ENCODE measurements around the gene FRMD4A.

The FRMD4A gene

GRCh38 chr10:13628661-13629060 lies 702.1 kb downstream of the FRMD4A start:
- FAIRE-seq, result no peak

DNA sequence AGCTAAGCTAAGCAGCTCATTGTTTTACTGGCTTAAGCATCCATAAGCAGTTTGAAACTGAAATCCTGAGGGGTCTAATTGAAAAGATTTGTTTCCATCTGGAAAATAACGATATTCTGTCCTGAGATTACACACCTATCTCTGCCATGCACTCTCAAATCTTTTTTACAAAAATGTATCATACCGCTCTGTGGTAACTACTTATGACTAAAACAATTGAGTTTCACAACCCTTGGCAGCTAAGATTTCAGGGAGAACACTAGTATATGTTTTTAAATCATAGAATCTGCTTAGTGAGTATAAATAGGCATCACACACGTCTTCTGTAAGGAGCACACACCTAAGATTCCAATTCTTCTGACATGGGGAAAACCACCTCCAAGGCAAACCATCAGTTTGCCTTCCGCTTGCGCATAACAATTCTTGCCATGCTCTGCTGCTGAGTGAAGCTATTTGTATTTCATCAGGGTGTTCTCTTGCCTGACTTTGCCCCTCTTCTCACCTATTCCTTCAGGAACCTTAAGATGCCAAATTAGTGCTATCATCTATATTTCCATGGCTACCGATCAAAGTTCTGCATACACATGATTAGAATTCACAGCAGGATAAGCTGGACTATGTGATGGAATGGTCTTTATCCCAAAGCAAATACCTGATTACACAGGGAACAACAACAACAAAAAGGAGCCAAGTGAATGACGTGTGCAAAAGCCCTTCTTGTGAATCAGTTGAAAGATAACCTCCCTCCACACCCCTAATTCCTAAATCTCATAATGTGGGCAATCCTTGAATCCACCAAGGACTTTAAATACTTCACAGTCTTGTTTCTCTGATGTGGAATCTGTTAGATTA lies 703.0 kb downstream of the FRMD4A start:
- no peak for FAIRE-seq

DNA sequence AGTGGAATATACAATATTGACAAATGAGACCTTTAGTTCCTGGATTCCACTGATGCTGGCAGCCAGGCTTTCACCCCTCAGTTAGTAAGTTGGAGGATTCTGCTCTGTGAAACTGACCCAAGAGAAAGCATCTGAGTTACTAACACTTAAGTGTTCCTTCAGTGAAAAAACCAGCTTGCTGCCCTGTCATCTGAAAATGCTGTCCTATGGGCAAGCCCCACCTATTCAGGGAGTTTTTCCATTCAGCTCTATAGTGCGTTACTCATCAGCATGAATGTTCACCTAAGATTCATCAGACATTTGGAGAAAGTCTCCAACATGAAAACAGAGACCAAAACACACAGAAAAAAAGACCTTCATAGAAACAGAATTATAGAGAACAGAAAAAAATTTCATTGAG lies 706.1 kb downstream of the FRMD4A start:
- FAIRE-seq, result no peak

- no peak for FAIRE-seq
Observed at GRCh38 chr10:13621931-13622330, 708.8 kb downstream of the FRMD4A start.

DNA sequence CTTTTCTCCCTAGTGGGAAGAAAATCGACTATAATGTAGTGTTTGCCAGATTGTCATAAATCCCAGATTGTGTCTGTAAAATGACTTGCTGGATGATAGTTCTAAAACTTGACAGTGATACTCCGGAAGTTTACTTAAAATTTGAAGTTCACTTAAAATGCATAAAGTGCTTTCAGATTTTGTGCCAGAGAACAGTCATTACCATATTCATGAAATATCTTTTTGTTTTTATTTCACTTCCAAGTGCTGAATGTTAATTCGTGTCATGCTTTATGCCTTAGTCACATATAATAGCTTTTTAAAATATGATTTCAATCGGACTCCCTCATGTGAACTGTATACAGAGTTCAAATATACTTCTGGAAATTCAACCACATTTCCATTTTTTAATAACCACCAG lies 713.6 kb downstream of the FRMD4A start:
- FAIRE-seq, result no peak

DNA sequence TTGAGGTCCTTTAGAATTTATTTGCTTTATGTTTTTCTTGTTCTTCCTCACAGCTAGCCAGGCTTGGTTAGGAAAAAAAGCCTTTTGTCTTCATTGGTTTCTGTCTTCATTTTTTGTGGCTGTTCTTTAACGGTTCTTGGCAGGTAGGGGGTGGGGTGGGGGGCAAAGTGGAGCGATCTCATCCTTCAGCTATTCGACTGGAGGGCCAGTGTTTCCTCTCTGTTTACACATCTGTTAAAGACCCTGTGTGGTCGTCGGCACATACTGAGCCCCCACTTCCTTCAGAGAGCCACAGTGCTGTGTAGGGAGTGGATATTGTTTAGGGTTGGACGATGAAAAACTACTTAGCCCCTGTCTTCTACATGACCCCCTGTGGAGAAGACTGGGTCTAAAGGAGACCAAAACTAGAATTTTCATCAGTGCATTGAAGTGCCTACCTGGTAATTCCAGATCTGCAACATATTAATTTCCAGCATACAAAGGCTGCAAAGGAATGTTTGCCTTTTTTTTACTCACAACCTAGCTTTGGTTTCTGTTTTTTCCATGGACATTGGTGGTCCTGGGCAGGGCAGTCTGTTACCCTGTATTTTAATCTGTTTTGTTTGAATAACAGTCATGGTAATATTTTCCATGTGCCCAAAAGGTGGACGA lies 714.9 kb downstream of the FRMD4A start:
- no peak for FAIRE-seq

DNA sequence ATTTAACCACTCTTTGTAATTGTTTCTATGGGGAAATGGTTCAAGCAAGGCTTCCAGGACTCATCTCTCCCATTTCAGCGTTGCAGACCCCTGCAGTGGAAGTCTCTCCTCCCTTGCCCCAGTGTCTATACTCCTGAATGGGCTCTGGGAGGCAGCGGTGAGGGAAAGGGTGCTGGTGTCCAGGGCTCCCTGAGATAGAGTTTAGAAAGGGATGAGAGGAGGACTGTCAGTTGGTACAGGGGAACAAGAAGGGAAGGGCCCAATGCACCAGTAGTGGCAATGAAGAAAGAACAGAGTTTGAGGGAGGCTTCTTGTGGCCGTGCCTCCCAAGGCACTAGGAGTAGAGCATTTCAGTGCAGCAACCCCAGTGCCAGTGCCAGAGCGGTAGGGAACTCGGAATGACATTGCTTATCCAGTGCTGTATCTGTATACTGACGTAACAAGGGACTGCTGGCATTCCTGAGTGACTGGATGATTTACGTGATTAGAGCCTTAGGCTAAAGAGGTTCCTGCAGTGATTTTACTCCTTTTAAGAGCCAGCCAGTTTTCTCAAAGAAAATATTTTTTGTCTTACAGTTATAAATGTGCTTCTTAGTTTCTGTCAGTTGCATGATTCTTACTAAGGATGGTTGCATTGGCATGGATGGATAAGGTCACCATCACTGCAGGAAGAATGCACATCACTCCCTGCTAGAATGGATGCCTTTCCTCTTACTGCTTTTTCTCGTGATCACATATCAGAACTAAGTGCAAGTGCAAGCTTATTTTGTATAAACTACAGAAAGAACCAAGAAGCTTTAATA lies 716.0 kb downstream of the FRMD4A start:
- no peak for FAIRE-seq

DNA sequence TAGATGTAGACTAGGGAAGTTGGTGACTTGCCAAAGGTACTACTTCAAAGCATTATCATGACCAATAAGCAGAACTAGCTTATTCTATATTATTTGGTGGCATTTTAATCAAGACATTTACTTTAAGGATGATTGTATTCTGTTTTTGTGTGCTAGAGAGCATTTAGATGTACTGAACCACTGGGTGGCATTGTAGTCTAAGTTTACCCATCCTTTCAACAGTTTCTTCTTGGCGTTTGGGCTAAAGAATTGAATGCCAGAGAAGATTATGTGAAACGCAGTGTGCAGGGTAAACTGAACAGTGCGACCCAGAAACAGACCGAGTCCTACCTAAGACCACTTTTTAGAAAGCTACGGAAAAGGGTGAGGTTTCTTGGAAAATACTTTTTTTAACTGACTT lies 717.2 kb downstream of the FRMD4A start:
- FAIRE-seq, result peak; percentile 96

DNA sequence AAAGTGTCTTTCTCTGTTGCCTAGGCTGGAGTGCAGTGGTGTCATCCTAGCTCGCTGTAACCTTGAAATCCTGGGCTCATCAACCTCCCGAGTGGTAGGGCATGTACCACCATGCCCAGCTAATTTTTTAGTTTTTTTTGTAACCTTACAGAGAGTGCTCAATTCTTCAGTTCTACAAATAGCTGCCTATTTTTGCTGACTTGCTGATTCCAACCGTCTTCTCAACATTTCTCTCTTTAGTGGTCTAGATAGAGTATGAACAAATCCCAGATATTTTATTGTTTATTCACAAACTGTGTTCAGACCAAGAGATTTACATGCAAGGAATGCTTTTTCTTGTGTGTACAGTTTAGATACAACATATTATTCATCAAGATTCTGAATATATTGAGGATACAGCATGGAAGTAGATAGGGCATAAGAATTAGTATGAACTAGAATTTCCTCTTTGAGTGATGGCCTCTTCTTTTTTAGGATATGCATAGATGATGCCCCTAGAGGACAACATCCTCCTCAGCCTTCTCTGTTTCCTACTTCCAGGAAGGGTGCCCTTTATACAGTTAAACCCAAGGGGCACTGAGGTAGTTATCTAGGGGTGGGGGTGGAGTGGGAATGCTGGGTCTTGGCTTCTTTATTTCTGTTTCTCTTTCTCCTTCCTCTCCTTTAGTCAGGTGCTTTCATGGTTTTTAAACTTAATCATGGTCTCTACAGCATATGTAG lies 717.9 kb downstream of the FRMD4A start:
- no peak for FAIRE-seq

- FAIRE-seq, result no peak
Observed at GRCh38 chr10:13608246-13608853, 722.4 kb downstream of the FRMD4A start.

GRCh38 chr10:13604357-13605040 lies 726.2 kb downstream of the FRMD4A start:
- peak; percentile 41 for FAIRE-seq

DNA sequence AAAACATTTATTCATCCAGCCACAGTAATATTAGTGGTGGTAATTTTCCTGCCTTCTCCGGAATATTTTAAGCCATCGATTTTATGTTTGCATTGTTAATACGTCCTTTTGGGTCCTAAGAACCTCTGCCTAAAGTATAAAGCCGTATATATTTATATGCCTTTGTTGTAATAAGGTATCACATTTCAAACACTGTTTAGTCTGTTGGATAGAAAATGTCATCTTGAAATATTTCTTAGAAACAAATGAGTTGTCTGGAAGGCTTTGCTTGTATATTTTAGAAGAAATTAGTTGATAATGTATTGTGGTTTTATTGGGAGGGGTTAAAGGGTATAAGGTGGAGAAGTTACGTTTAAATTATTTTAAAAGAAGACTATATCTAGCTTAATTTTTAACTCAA lies 732.8 kb downstream of the FRMD4A start:
- peak; percentile 30 for FAIRE-seq

GRCh38 chr10:13594641-13595040 lies 736.1 kb downstream of the FRMD4A start:
- no peak for FAIRE-seq
